ENCODE data around the gene ASMT. TPM values are rescaled to one million over a fixed set of nuclear protein-coding genes. Genes with fewer than 3 reads are reported as not detected.
"Not testable (repeated sequence)": the region's sequence is repeated elsewhere in the genome, so short reads cannot be mapped to it uniquely, and the experiment has no call there.

The ASMT gene
- total and polyA plus RNA-seq, 10 of the 15 experiments (the other 5 are each of a cell fraction or from before 2014, with no cell fraction given): 0.18 to 0.29 TPM; not detected in 8

GRCh38 chrX:1652011-1652811 is 37.4 kb downstream of the ASMT start:
- BruUV-seq (replicated peaks); RAD21 ChIA-PET (ENCODE audit: unreplicated experiment); H2AFZ ChIP-seq (ENCODE audit: control insufficient read depth, low read depth, low read length); CTCF ChIA-PET; POLR2A ChIA-PET; H3K9ac ChIP-seq (ENCODE audit: control insufficient read depth, insufficient read depth, low read length); H3K27me3 ChIP-seq (replicated peaks in 1 of 2; ENCODE audit: control insufficient read depth in 2 of 2, insufficient read depth in 2 of 2, low read length in 1 of 2); H3K27ac ChIP-seq (ENCODE audit: control insufficient read depth, insufficient read depth); H3K36me3 ChIP-seq (ENCODE audit: control insufficient read depth in 2 of 2, insufficient read depth in 2 of 2, low read length in 1 of 2); H3K4me1 ChIP-seq (ENCODE audit: control insufficient read depth, insufficient read depth, low read length); H3K9me3 ChIP-seq (replicated peaks; ENCODE audit: control insufficient read depth, insufficient read depth, low read length); SMC1A ChIA-PET (ENCODE audit: uncharacterized antibody, unreplicated experiment); H3K4me2 ChIP-seq (ENCODE audit: control insufficient read depth, insufficient read depth); H4K20me1 ChIP-seq (ENCODE audit: control insufficient read depth, insufficient read depth); H3K4me3 ChIP-seq; H3K79me2 ChIP-seq (ENCODE audit: control insufficient read depth, insufficient read depth, low read length): not testable (repeated sequence)
- intact Hi-C loops (cut with micrococcal nuclease; ENCODE audit: unreplicated experiment) (loop anchor here (1.0 kb wide), 2 partner anchors 941 to 975 kb away; no protein-coding TSS in a partner anchor), in situ Hi-C loops (cut with MboI) (loop anchor here (5.0 to 10.0 kb wide), 2 partner anchors 190 to 853 kb away; partner anchors contain the start of genes DHRSX and ZBED1)
- DNase-seq (ENCODE audit: low read depth, low spot score) (peak; percentile 31), ATAC-seq (peak; percentile 54), FAIRE-seq (peak; percentile 92)
- WGBS (ENCODE audit: insufficient coverage, insufficient replicate concordance, low lambda C conversion rate, missing lambda C conversion rate): 48% methylated on average over 25 of the region's 25 CpGs
- TF ChIP-seq RAD21 (IDR thresholded peaks at IDR 0.05; ENCODE audit: insufficient read depth, low read depth, low read length) (peak; percentile 76), YY1 (IDR thresholded peaks at IDR 0.05; ENCODE audit: low read depth, low read length) (0 out of 2 replicates have a peak, but pooled peaks have one; percentile 33), TCF12 (IDR thresholded peaks at IDR 0.05; ENCODE audit: low read depth, low read length) (0 out of 2 replicates have a peak, but pooled peaks have one; percentile 52), SMC3 (IDR thresholded peaks at IDR 0.05; ENCODE audit: borderline replicate concordance, low read length) (peak; percentile 76), RELA (IDR thresholded peaks at IDR 0.05; ENCODE audit: borderline replicate concordance, partially characterized antibody) (peak; percentile 12), NBN (IDR thresholded peaks at IDR 0.05) (0 out of 2 replicates have a peak, but pooled peaks have one; percentile 16), GATAD2B (conservative IDR thresholded peaks at IDR 0.05; ENCODE audit: low read depth) (peak; percentile 52; the same call in 1 of the 2 replicates), SPI1 (IDR thresholded peaks at IDR 0.05; ENCODE audit: borderline replicate concordance, insufficient read depth, low read depth, low read length) (peak; percentile 36; the same call in 1 of the 2 replicates), IKZF2 (IDR thresholded peaks at IDR 0.05) (peak; percentile 69), IKZF1 (conservative IDR thresholded peaks at IDR 0.05) (peak; percentile 73), CREB1 (IDR thresholded peaks at IDR 0.05; ENCODE audit: low read depth) (peak; percentile 19; the same call in 1 of the 2 replicates), EED (IDR thresholded peaks at IDR 0.05; ENCODE audit: low read depth) (peak; percentile 32; the same call in 1 of the 2 replicates)
- TF ChIP-seq, protein P1, sequence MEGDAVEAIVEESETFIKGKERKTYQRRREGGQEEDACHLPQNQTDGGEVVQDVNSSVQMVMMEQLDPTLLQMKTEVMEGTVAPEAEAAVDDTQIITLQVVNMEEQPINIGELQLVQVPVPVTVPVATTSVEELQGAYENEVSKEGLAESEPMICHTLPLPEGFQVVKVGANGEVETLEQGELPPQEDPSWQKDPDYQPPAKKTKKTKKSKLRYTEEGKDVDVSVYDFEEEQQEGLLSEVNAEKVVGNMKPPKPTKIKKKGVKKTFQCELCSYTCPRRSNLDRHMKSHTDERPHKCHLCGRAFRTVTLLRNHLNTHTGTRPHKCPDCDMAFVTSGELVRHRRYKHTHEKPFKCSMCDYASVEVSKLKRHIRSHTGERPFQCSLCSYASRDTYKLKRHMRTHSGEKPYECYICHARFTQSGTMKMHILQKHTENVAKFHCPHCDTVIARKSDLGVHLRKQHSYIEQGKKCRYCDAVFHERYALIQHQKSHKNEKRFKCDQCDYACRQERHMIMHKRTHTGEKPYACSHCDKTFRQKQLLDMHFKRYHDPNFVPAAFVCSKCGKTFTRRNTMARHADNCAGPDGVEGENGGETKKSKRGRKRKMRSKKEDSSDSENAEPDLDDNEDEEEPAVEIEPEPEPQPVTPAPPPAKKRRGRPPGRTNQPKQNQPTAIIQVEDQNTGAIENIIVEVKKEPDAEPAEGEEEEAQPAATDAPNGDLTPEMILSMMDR (IDR thresholded peaks at IDR 0.05 in 2 of 3, conservative IDR thresholded peaks at IDR 0.05 in 1 of 3; ENCODE audit: control insufficient read depth in 2 of 3, extremely low read depth in 1 of 3, insufficient read depth in 1 of 3, low read depth in 3 of 3, low read length in 3 of 3): peak; percentile 72 to 85 (median 83)
- TF ChIP-seq, protein P2, sequence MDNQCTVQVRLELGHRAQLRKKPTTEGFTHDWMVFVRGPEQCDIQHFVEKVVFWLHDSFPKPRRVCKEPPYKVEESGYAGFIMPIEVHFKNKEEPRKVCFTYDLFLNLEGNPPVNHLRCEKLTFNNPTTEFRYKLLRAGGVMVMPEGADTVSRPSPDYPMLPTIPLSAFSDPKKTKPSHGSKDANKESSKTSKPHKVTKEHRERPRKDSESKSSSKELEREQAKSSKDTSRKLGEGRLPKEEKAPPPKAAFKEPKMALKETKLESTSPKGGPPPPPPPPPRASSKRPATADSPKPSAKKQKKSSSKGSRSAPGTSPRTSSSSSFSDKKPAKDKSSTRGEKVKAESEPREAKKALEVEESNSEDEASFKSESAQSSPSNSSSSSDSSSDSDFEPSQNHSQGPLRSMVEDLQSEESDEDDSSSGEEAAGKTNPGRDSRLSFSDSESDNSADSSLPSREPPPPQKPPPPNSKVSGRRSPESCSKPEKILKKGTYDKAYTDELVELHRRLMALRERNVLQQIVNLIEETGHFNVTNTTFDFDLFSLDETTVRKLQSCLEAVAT (IDR thresholded peaks at IDR 0.05): 0 out of 2 replicates have a peak, but pooled peaks have one; percentile 54
